Gastrocnemius medialis (tissue), 4 donors: Measurements from ENCODE around the gene CYB561A3. TPM values are rescaled to one million over a fixed set of nuclear protein-coding genes. Genes with fewer than 3 reads are reported as not detected.
"Not testable (repeated sequence)": the region's sequence is repeated elsewhere in the genome, so short reads cannot be mapped to it uniquely, and the experiment has no call there.

Source experiments
- ATAC-seq, 2 donors: fragments of 150-250 bp; one replicate each; pipeline ENCODE4 v1.9.1; 2016
- DNase-seq, 2 donors: peaks; one replicate each; pipeline ENCODE4 v3.0.0-alpha.2; 2019
- H3K27ac ChIP-seq, 4 donors: fragments of 200-600 bp; sonication (generic); 1 replicate in 1 of 4; 2 replicates in 3 of 4; pipeline ENCODE4 v1.5.1; 2016 to 2018; ENCODE audit warnings: mild to moderate bottlenecking in 2 of 4, moderate library complexity in 1 of 4
- H3K27me3 ChIP-seq, 3 donors: fragments of 200-600 bp; sonication (generic) in 2 of 3; 1 replicate in 1 of 3; 2 replicates in 2 of 3; pipeline versions ENCODE4 v1.5.1 to v1.6.0; 2016 to 2019; ENCODE audit warnings: mild to moderate bottlenecking in 1 of 3, moderate library complexity in 1 of 3
- H3K36me3 ChIP-seq, 2 donors: fragments of 200-600 bp; sonication (generic) in 1 of 2; one replicate each; pipeline ENCODE4 v1.5.1; 2017 to 2018
- H3K4me1 ChIP-seq, 2 donors: fragments of 200-600 bp; sonication (generic) in 1 of 2; one replicate each; pipeline ENCODE4 v1.5.1; 2016 to 2017; ENCODE audit warnings: mild to moderate bottlenecking in 2 of 2
- H3K4me3 ChIP-seq, 4 donors: fragments of 200-600 bp; sonication (generic) in 3 of 4; 1 replicate in 1 of 4; 2 replicates in 3 of 4; pipeline ENCODE4 v1.5.1; 2016 to 2019; ENCODE audit warnings: mild to moderate bottlenecking in 2 of 4
- H3K9me3 ChIP-seq, 3 donors: fragments of 200-600 bp; sonication (generic) in 2 of 3; 1 replicate in 1 of 3; 2 replicates in 2 of 3; pipeline ENCODE4 v1.5.1; 2016 to 2019
- CTCF ChIP-seq, 5 experiments: fragments of 450-650 bp in 3 of 5; fragments of 200-600 bp in 2 of 5; sonication (generic) in 2 of 5; IDR thresholded peaks in 4 of 5; conservative IDR thresholded peaks in 1 of 5; 1 replicate in 4 of 5; 2 replicates in 1 of 5; pipeline ENCODE4 v1.5.1; 2016 to 2019; ENCODE audit warnings: antibody characterized with exemption in 5 of 5, mild to moderate bottlenecking in 3 of 5, moderate library complexity in 3 of 5
- POLR2A ChIP-seq, 2 donors: fragments of 450-650 bp; IDR thresholded peaks; one replicate each; pipeline ENCODE4 v1.6.1; 2017; ENCODE audit warnings: antibody characterized with exemption in 2 of 2, mild to moderate bottlenecking in 2 of 2, moderate library complexity in 2 of 2
- in situ Hi-C, 4 donors: fragments of 200-750 bp; cut with MboI; loops; one replicate each; pipeline versions ENCODE4 v1.15.0 to v1.8.0; 2017; ENCODE audit warnings: low sequenced_read_pairs in 4 of 4
- intact Hi-C: fragments of 100-400 bp; cut with DNase I; formaldehyde crosslinking; loops from one replicate; pipeline ENCODE4 v1.15.1; 2023; ENCODE audit warnings: low total_unique reads
- total RNA-seq, 4 donors: library from RNA; depleted of rRNA; stranded (reverse); fragments of >200 nt; gene quantifications; one replicate each; pipeline versions ENCODE4 v1.1.0 to v1.2.3, GENCODE V29; 2016

The CYB561A3 gene
- total RNA-seq, 4 donors from 2014 or later: 23.7 to 56.6 (median 26.4) TPM

- peak overlapping the region; percentile 89 to 93 (median 92) for H3K4me3 ChIP-seq
- no peaks in the 10 kb centered on the region for H3K27me3 ChIP-seq
- DNase-seq (no peak), ATAC-seq (peak in 1 of 2 donors; percentile 37)
- H3K27ac ChIP-seq: peak overlapping the region; percentile 76 to 89 (median 86)
- in situ Hi-C loops: no loop called here
- TF ChIP-seq POLR2A (IDR thresholded peaks at IDR 0.05) (no peak), CTCF (IDR thresholded peaks at IDR 0.05 in 4 of 5, conservative IDR thresholded peaks at IDR 0.05 in 1 of 5) (no peak)
- intact Hi-C loops: loop anchor here (1.0 kb wide), 1 partner anchor 37 kb away; the partner anchor contains the start of gene SDHAF2
- peaks cover 0 to 32% of the 10 kb centered on the region in 2 donors for H3K36me3 ChIP-seq
- peaks cover 9 to 18% of the 10 kb centered on the region in 2 donors for H3K4me1 ChIP-seq
- H3K9me3 ChIP-seq: no peaks in the 10 kb centered on the region
Observed at GRCh38 chr11:61392981-61393595, 31.4 kb upstream of the CYB561A3 start.

GRCh38 chr11:61390161-61390560 is 28.5 kb upstream of the CYB561A3 start:
- no peak overlapping the region for H3K4me3 ChIP-seq
- TF ChIP-seq POLR2A (IDR thresholded peaks at IDR 0.05) (no peak), CTCF (IDR thresholded peaks at IDR 0.05 in 4 of 5, conservative IDR thresholded peaks at IDR 0.05 in 1 of 5) (no peak)
- DNase-seq: no peak
- no peak for ATAC-seq
- peaks cover 0 to 12% of the 10 kb centered on the region in 2 donors for H3K36me3 ChIP-seq
- H3K4me1 ChIP-seq: peaks cover 15 to 18% of the 10 kb centered on the region in 2 donors
- H3K9me3 ChIP-seq: no peaks in the 10 kb centered on the region
- no peak overlapping the region for H3K27ac ChIP-seq
- H3K27me3 ChIP-seq: no peaks in the 10 kb centered on the region
- intact Hi-C loops: no loop called here
- in situ Hi-C loops: no loop called here

GRCh38 chr11:61384271-61385242 is 22.9 kb upstream of the CYB561A3 start:
- peak in 1 of 2 donors; percentile 17 for ATAC-seq
- H3K27ac ChIP-seq: no peak overlapping the region
- in situ Hi-C loops: loop anchor here (5.0 kb wide), 1 partner anchor 47 kb away; no protein-coding TSS in a partner anchor
- H3K27me3 ChIP-seq: no peaks in the 10 kb centered on the region
- H3K9me3 ChIP-seq: no peaks in the 10 kb centered on the region
- no peak overlapping the region for H3K4me3 ChIP-seq
- intact Hi-C loops: loop anchor here (1.0 kb wide), 1 partner anchor 48 kb away; no protein-coding TSS in a partner anchor
- H3K36me3 ChIP-seq: no peaks in the 10 kb centered on the region
- peaks cover under 1 to 6% of the 10 kb centered on the region in 2 donors for H3K4me1 ChIP-seq
- DNase-seq: no peak
- TF ChIP-seq POLR2A (IDR thresholded peaks at IDR 0.05): no peak
- TF ChIP-seq CTCF (IDR thresholded peaks at IDR 0.05 in 4 of 5, conservative IDR thresholded peaks at IDR 0.05 in 1 of 5): no peak

GRCh38 chr11:61383859-61384258 is 22.2 kb upstream of the CYB561A3 start:
- H3K4me1 ChIP-seq, intact Hi-C loops, H3K27me3 ChIP-seq, H3K9me3 ChIP-seq, H3K4me3 ChIP-seq, H3K27ac ChIP-seq, ATAC-seq, DNase-seq, H3K36me3 ChIP-seq, in situ Hi-C loops: not testable (repeated sequence)

- Histone ChIP-seq H3K36me3 (no peaks in the 10 kb centered on the region), H3K9me3 (no peaks in the 10 kb centered on the region), H3K4me3 (no peak overlapping the region), H3K27ac (no peak overlapping the region), H3K4me1 (peaks cover 9 to 14% of the 10 kb centered on the region in 2 donors), H3K27me3 (no peaks in the 10 kb centered on the region)
- ATAC-seq (no peak), DNase-seq (no peak)
- intact Hi-C loops: no loop called here
- in situ Hi-C loops: no loop called here
- TF ChIP-seq CTCF (IDR thresholded peaks at IDR 0.05 in 4 of 5, conservative IDR thresholded peaks at IDR 0.05 in 1 of 5) (no peak), POLR2A (IDR thresholded peaks at IDR 0.05) (no peak)
Observed at GRCh38 chr11:61380884-61381283, 19.2 kb upstream of the CYB561A3 start.
